ENCODE results near the gene PRR30. TPM values are rescaled to one million over a fixed set of nuclear protein-coding genes. Genes with fewer than 3 reads are reported as not detected.
"Not testable (repeated sequence)": the region's sequence is repeated elsewhere in the genome, so short reads cannot be mapped to it uniquely, and the experiment has no call there.

The PRR30 gene
- total RNA-seq, 2 experiments from 2014 or later = not detected

- Histone ChIP-seq H3K27ac (ENCODE audit: low read depth in 1 of 2, low read length in 2 of 2) (no peak overlapping the region), H3K4me3 (ENCODE audit: low read length) (no peak overlapping the region), H3K4me1 (ENCODE audit: insufficient read depth, low read length) (no peaks in the 10 kb centered on the region), H3K9me3 (ENCODE audit: control insufficient read depth in 1 of 2, insufficient read depth in 1 of 2, low read length in 2 of 2) (no peaks in the 10 kb centered on the region), H3K27me3 (ENCODE audit: control insufficient read depth in 1 of 2, insufficient read depth in 2 of 2, low read length in 2 of 2) (peaks cover 0 to 10% of the 10 kb centered on the region in 2 experiments), H3K36me3 (ENCODE audit: insufficient read depth, low read length) (no peaks in the 10 kb centered on the region)
- no peak overlapping the region for H3K27ac Mint-ChIP-seq
- no peaks in the 10 kb centered on the region for H3K36me3 Mint-ChIP-seq (ENCODE audit: low read depth)
- no peak for TF ChIP-seq CTCF (IDR thresholded peaks at IDR 0.05)
- ATAC-seq (ENCODE audit: poor library complexity) = no peak
- peaks cover 57% of the 10 kb centered on the region for H3K27me3 Mint-ChIP-seq
- CTCF ChIA-PET = interaction anchor here (1.2 kb wide), 1 partner anchor 9 kb away, joined by 5 read pairs; no protein-coding TSS in a partner anchor
- no peak for DNase-seq
- POLR2A ChIA-PET = no interaction called here
- no peak overlapping the region for H3K4me3 Mint-ChIP-seq
- H3K9me3 Mint-ChIP-seq = no peaks in the 10 kb centered on the region
- intact Hi-C loops (cut with DNase I, micrococcal nuclease) = no loop called here
- no peaks in the 10 kb centered on the region for H3K4me1 Mint-ChIP-seq (ENCODE audit: low read depth)
These were observed 39.3 kb upstream of the PRR30 start for GRCh38 chr2:27178469-27178868.

- H3K4me1 ChIP-seq (ENCODE audit: insufficient read depth, low read length) = no peaks in the 10 kb centered on the region
- H3K4me3 ChIP-seq (ENCODE audit: low read length) = no peak overlapping the region
- H3K36me3 ChIP-seq (ENCODE audit: insufficient read depth, low read length) = no peaks in the 10 kb centered on the region
- Mint-ChIP-seq H3K27me3 (peaks cover 52% of the 10 kb centered on the region), H3K4me1 (ENCODE audit: low read depth) (no peaks in the 10 kb centered on the region), H3K27ac (no peak overlapping the region), H3K9me3 (no peaks in the 10 kb centered on the region), H3K36me3 (ENCODE audit: low read depth) (no peaks in the 10 kb centered on the region), H3K4me3 (no peak overlapping the region)
- TF ChIP-seq CTCF (IDR thresholded peaks at IDR 0.05) = no peak
- H3K27ac ChIP-seq (ENCODE audit: low read depth in 1 of 2, low read length in 2 of 2) = no peak overlapping the region
- ATAC-seq (ENCODE audit: poor library complexity) (no peak), DNase-seq (no peak)
- H3K9me3 ChIP-seq (ENCODE audit: control insufficient read depth in 1 of 2, insufficient read depth in 1 of 2, low read length in 2 of 2) = no peaks in the 10 kb centered on the region
- intact Hi-C loops (cut with DNase I, micrococcal nuclease) = no loop called here
- POLR2A ChIA-PET = no interaction called here
- H3K27me3 ChIP-seq (ENCODE audit: control insufficient read depth in 1 of 2, insufficient read depth in 2 of 2, low read length in 2 of 2) = peaks cover 0 to 10% of the 10 kb centered on the region in 2 experiments
- CTCF ChIA-PET = interaction anchor here (1.2 kb wide), 1 partner anchor 8 kb away, joined by 5 read pairs; no protein-coding TSS in a partner anchor
These were observed 38.5 kb upstream of the PRR30 start for GRCh38 chr2:27177441-27178351.

GRCh38 chr2:27175781-27176180, 36.6 kb upstream of the PRR30 start:
- H3K27ac ChIP-seq (ENCODE audit: low read depth in 1 of 2, low read length in 2 of 2); intact Hi-C loops (cut with DNase I, micrococcal nuclease); POLR2A ChIA-PET: not testable (repeated sequence)

More at GRCh38 chr2:27175781-27176180, 36.6 kb upstream of the PRR30 start:
- H3K36me3 ChIP-seq (ENCODE audit: insufficient read depth, low read length); DNase-seq; H3K4me1 ChIP-seq (ENCODE audit: insufficient read depth, low read length); H3K4me3 ChIP-seq (ENCODE audit: low read length); ATAC-seq (ENCODE audit: poor library complexity); H3K36me3 Mint-ChIP-seq (ENCODE audit: low read depth); H3K4me1 Mint-ChIP-seq (ENCODE audit: low read depth); H3K4me3 Mint-ChIP-seq; H3K27ac Mint-ChIP-seq; CTCF ChIA-PET; H3K27me3 ChIP-seq (ENCODE audit: control insufficient read depth in 1 of 2, insufficient read depth in 2 of 2, low read length in 2 of 2); H3K9me3 ChIP-seq (ENCODE audit: control insufficient read depth in 1 of 2, insufficient read depth in 1 of 2, low read length in 2 of 2); H3K9me3 Mint-ChIP-seq: not testable (repeated sequence)
- H3K27me3 Mint-ChIP-seq = peaks cover 42% of the 10 kb centered on the region

Measured in CD4-positive, alpha-beta T cell (primary cell).